ENCODE data around the gene PCMT1. TPM values are rescaled to one million over a fixed set of nuclear protein-coding genes. Genes with fewer than 3 reads are reported as not detected.

PCMT1 gene
- total RNA-seq, 2 donors from 2014 or later, result 77.6 to 114 TPM

- Histone ChIP-seq H3K27me3 (replicated peaks; ENCODE audit: insufficient read depth) (no peaks in the 10 kb centered on the region), H3K27ac (no peak overlapping the region), H3K4me1 (replicated peaks) (no peaks in the 10 kb centered on the region), H3K36me3 (no peaks in the 10 kb centered on the region), H3K9me3 (no peaks in the 10 kb centered on the region), H3K4me3 (no peak overlapping the region)
- intact Hi-C loops (cut with DNase I), result loop anchor here (10.0 kb wide), 2 partner anchors 141 to 201 kb away; partner anchors contain the start of genes LRP11 and RAET1G
- TF ChIP-seq POLR2A (IDR thresholded peaks at IDR 0.05) (no peak), CTCF (IDR thresholded peaks at IDR 0.05) (peak in 3 of 4 experiments; percentile 45 to 60 (median 51)), POLR2AphosphoS5 (IDR thresholded peaks at IDR 0.05) (peak; percentile 9)
- 59% methylated on average over 10 of the region's 10 CpGs for WGBS
- DNase-seq (ENCODE audit: low spot score), result peak; percentile 36
These were observed 25.6 kb upstream of the PCMT1 start for GRCh38 chr6:149723771-149724417.

- H3K4me3 ChIP-seq, result no peak overlapping the region
- no peaks in the 10 kb centered on the region for H3K27me3 ChIP-seq (replicated peaks; ENCODE audit: insufficient read depth)
- intact Hi-C loops (cut with DNase I), result loop anchor here (10.0 kb wide), 2 partner anchors 139 to 199 kb away; partner anchors contain the start of genes LRP11 and RAET1G
- H3K9me3 ChIP-seq, result no peaks in the 10 kb centered on the region
- no peaks in the 10 kb centered on the region for H3K4me1 ChIP-seq (replicated peaks)
- H3K36me3 ChIP-seq, result no peaks in the 10 kb centered on the region
- TF ChIP-seq POLR2A (IDR thresholded peaks at IDR 0.05), result no peak
- TF ChIP-seq CTCF (IDR thresholded peaks at IDR 0.05), result no peak
- no peak for TF ChIP-seq POLR2AphosphoS5 (IDR thresholded peaks at IDR 0.05)
- 95% methylated on average over 3 of the region's 3 CpGs for WGBS
- no peak overlapping the region for H3K27ac ChIP-seq
- DNase-seq (ENCODE audit: low spot score), result no peak
These were observed 23.8 kb upstream of the PCMT1 start for GRCh38 chr6:149725785-149726184.

GRCh38 chr6:149727793-149728498, 21.6 kb upstream of the PCMT1 start:
- H3K36me3 ChIP-seq, result no peaks in the 10 kb centered on the region
- no peak overlapping the region for H3K27ac ChIP-seq

GRCh38 chr6:149728499-149729234, 20.9 kb upstream of the PCMT1 start:
- Histone ChIP-seq H3K27ac (no peak overlapping the region), H3K4me3 (no peak overlapping the region), H3K36me3 (no peaks in the 10 kb centered on the region), H3K27me3 (replicated peaks; ENCODE audit: insufficient read depth) (no peaks in the 10 kb centered on the region), H3K9me3 (no peaks in the 10 kb centered on the region), H3K4me1 (replicated peaks) (no peaks in the 10 kb centered on the region)
- 92% methylated on average over 5 of the region's 5 CpGs for WGBS
- no peak for TF ChIP-seq POLR2AphosphoS5 (IDR thresholded peaks at IDR 0.05)
- no peak for TF ChIP-seq CTCF (IDR thresholded peaks at IDR 0.05)
- TF ChIP-seq POLR2A (IDR thresholded peaks at IDR 0.05), result no peak
- no peak for DNase-seq (ENCODE audit: low spot score)
- intact Hi-C loops (cut with DNase I), result loop anchor here (10.0 kb wide), 2 partner anchors 136 to 196 kb away; partner anchors contain the start of genes LRP11 and RAET1G

More at GRCh38 chr6:149727793-149728498, 21.6 kb upstream of the PCMT1 start:
- intact Hi-C loops (cut with DNase I), result loop anchor here (10.0 kb wide), 2 partner anchors 137 to 197 kb away; partner anchors contain the start of genes LRP11 and RAET1G
- H3K4me1 ChIP-seq (replicated peaks), result no peaks in the 10 kb centered on the region
- DNase-seq (ENCODE audit: low spot score), result no peak
- no peaks in the 10 kb centered on the region for H3K9me3 ChIP-seq
- WGBS, result 88% methylated on average over 4 of the region's 4 CpGs
- no peak overlapping the region for H3K4me3 ChIP-seq
- TF ChIP-seq POLR2A (IDR thresholded peaks at IDR 0.05), result no peak
- no peak for TF ChIP-seq CTCF (IDR thresholded peaks at IDR 0.05)
- no peak for TF ChIP-seq POLR2AphosphoS5 (IDR thresholded peaks at IDR 0.05)
- H3K27me3 ChIP-seq (replicated peaks; ENCODE audit: insufficient read depth), result no peaks in the 10 kb centered on the region
